Head of caudate nucleus (tissue), 42 donors: ENCODE data around the gene AUTS2.
"Not testable (repeated sequence)": the region's sequence is repeated elsewhere in the genome, so short reads cannot be mapped to it uniquely, and the experiment has no call there.

ENCODE experiments used
- DNase-seq, 42 donors: peaks; one replicate each; pipeline versions ENCODE4 v3.0.0 to v3.0.0-alpha.2; 2020 to 2021; ENCODE audit warnings: mixed read lengths in 7 of 42
- intact Hi-C: fragments of 100-400 bp; cut with DNase I; formaldehyde crosslinking; loops from one replicate; pipeline ENCODE4 v1.15.0; 2022

AUTS2 gene

DNA sequence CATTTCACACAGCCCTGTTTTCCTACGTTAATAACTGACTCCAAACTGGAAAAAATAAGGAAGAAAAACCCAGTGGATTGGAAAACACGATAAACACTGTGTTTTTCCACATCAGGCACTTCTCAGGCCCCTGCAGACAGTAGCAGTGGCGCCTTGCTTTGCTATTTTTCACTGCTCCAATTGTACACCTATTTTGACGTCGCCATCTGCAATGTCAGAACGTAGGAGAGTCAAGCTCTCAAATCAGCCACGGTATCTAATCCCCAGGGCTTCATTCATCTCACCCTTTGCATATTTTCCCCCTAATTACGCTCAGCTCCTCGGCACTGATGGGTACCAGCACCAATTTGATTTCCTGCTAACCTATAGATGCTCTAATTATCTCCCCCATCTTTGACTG, 1195.5 kb downstream of the AUTS2 start:
- intact Hi-C loops, result no loop called here
- DNase-seq, result no peak

DNA sequence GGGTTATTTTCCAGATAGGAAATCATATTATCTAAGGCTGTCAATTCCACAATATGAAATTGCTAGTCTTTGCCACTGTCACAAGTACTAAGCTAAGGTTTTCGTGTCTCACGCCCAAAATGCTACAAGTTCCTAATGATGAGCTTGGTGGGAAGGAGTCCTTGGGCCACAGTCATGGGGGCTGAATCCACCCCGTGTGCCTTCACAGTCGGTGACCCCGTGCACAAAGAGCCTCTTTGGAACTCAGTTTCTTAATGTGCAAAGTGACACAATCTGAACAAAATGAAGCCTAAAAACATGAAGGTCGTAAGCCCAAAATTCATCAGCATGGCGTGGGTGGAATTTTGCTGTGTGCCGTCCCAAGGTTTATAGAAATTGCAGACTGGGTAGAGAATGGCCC, 1196.7 kb downstream of the AUTS2 start:
- intact Hi-C loops, result no loop called here
- DNase-seq, result no peak

DNA sequence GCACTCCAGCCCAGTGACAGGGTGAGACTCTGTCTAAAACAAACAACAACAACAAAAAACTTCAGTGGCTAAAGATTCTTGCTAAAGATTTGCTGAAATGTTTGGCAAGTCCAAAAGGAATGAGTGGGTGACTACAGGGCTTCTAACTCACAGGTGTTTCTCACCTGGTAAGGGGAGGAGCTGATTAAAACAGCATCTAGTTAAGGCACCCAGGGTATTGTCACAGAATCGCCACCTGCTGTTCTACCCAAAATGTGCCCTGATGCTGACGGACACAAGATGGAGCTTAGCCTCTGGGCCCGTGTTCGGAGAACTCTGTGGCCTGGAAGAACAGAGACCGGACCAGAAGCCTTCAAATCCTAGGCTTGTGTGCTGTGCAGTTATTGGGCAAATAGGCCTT, 1197.7 kb downstream of the AUTS2 start:
- no peak for DNase-seq
- intact Hi-C loops, result no loop called here

DNA sequence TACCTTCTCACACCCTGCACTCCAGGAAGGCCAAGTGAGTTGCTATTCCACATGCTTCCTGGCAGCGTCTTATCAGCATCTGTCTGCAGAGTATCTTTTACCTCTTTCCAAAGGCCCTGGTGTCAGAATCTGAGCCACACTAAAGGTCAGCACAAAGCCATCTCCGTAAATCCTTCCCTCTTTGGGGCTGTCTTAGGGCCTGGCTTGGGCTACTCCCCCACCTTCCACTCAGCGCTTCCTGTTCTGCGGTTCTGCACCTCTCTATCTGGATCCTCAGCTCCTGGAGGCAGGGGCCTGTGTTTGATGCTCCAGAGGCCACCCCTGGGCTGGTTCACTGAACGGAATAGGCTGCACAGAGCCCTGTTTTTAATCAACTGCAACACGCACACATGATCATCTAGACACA, 1198.8 kb downstream of the AUTS2 start:
- intact Hi-C loops, result no loop called here

DNA sequence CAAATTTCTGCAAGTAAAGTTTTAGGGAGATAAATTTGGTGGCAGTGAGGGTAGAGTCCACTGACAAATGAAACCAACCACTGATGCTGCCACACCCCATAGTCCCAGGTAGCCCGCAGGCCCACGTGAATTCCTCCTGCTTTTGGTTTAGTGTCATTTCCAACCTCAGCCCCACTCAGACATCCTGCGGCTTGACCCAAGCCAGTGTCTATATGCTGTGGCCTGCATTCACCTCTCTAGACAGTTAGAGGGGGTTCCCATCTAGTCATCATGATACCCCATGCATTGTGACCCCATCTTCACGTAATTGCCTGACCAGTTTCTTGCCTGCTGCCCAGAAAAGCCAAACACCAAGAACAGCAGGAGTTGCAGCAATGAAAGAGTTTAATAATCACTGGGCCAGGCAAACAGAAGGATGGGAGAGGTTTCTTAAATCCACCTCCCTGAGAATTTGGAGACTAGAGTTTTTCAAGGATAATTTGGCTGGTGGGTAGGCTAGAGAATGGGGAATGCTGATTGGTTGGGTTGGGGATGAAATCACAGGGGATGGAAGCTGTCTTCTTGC, 1201.6 kb downstream of the AUTS2 start:
- no peak for DNase-seq
- intact Hi-C loops, result no loop called here

More for the DNA sequence above, 1198.8 kb downstream of the AUTS2 start:
- DNase-seq, result no peak

DNA sequence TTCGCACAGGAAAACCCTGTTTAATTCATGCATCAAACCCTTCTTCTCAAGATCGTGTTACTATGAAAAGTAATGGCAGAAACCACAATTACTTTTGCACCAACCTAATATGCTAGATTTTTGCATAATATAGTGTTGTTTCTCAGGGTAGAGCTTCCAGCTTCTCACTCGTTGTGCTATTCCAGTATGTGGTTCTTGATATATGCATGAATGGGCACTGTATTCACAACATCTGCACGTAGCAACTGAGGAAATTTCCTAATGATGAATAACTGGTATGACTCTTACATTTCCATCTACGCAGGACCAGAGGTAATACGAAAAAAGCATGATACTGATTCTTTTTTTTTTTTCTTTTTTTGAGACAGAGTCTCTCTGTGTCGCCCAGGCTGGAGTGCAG, 1207.1 kb downstream of the AUTS2 start:
- DNase-seq, result no peak

DNA sequence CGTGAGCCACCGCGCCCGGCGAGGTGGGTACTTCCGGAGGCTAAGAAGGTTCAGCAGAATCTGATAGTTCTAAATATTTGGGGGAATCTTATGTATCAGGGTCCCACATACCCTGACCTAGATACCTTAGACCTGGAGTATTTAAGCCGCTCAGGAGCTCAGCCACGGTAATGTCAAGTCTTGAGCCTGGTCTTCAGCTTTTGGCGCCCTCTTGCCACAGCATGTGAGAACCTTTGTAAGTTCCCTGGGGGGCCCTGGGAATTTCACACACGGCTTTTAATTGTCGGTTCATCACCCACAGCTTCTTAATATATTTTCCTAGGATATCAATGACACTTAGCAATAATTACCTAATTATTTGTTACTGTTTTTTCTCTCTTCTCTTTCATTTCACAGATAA, 1209.4 kb downstream of the AUTS2 start:
- intact Hi-C loops, result no loop called here

More for the DNA sequence above, 1207.1 kb downstream of the AUTS2 start:
- intact Hi-C loops, result no loop called here

DNA sequence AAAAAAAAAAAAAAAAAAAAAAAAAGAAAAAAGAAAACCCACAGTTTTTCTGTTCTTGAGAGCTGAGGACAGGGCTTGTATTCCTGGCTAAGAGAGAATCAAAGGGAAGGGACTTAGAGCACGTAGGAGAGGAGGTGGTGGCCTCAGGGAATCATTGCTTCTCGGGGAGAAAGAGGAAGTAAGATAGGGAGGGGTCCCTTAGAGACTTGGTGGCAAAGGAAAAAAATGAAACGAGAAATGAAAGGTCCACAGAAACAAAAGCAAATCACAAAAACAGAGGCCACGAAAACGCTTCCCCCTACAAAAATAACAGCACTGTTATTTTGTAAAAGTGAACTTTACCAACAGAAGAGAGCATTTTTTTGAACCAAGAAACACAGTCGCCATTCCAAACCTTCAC, 1210.6 kb downstream of the AUTS2 start:
- no peak for DNase-seq
- intact Hi-C loops, result no loop called here

More for the DNA sequence above, 1209.4 kb downstream of the AUTS2 start:
- DNase-seq, result no peak

DNA sequence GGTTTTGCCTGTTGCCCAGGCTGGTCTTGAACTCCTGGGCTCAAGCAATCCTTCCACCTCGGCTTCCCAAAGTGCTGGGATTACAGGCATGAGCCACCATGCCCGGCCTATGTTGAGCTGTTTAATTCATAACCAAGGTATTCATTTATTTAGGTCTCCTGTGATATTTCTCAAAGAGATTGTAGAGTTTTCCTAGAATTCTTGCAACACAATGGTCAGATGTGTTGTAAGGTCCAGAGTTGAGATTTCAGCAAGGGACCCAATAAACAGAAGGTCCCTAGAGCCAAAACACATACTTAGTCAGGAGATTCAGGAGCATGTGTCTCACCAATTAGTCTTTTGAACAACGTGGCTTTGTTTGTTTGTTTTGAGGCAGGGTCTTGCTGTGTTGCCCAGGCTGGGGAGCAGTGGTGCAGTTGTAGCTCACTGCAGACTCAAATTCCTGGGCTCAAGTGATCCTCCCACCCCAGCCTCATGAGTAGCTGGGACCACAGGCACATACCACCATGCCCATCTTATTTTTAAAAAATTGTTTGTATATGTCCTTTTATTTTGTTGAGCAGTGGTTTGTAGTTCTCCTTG, 1212.4 kb downstream of the AUTS2 start:
- intact Hi-C loops, result no loop called here
- no peak for DNase-seq

DNA sequence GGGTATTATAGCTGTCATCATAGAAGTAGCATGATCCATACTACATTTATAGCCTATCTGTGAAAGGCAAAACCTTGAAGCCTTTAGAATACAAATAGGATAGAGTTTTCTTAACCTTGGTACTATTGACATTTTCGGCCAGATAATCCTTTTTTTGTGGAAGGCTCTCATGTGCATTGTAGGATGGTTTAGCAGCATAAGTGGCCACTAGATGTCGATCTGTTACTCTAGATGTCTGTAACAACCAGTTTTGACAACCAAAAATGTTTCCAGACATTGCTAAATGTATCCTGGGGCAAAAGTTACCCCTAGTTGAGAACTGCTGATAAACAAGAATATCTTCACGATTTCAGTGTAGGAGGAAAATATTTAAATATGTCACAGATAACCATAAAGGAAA, 1214.2 kb downstream of the AUTS2 start:
- intact Hi-C loops, result no loop called here
- no peak for DNase-seq

DNA sequence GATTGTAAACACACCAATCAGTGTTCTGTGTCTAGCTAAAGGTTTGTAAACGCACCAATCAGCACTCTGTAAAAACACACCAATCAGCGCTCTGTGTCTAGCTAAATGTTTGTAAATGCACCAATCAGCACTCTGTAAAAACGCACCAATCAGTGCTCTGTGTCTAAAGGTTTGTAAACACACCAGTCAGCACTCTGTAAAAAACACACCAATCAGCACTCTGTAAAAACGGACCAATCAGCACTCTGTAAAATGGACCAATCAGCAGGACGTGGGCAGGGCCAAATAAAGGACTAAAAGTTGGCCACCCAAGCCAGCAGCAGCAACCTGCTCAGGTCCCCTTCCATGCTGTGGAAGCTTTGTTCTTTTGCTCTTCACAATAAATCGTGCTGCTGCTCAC, 1224.2 kb downstream of the AUTS2 start:
- intact Hi-C loops, result loop anchor here (10.0 kb wide), 1 partner anchor 912 kb away; no protein-coding TSS in a partner anchor
- DNase-seq, result not testable (repeated sequence)

DNA sequence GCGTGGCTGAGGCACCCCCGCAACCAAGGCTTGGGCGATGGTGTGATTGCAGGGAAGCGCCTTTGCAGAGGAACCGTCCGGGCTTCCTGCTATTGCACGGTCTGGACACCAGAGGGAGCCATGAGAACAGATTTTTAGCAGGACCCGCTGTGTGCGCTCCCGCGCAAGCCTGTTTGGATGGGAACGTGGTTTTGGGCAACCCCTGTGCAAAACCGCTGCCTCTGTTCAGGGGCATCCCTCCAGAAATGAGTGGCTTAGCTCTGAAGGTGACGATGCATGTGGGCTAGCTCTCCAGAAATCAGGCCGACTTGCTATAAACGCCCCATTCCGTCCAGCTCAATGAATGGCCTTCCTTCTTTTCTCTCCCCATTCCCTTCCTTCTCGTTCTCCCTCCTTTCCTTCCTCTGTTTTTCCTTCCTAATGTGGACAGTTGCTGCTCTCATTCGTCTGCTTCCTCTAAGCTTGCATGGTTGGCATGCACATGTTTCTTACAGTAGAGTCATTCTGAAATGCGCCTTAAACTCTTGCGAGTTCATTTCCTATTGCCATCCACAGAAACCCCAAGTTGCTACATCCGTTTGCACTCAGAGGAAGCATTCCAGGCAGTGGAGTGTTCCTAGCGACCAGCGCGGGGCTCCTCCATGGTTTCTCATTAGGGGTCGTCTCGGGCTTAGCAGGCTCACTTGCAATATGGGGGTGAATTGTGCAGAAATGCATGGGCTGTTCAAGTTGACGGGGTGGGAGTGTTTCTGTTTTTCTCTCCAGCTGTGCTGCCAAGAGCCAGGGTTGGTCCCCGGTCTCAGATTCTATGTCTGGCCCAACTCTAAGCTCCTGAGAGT, 1231.2 kb downstream of the AUTS2 start:
- intact Hi-C loops, result loop anchor here (10.0 kb wide), 1 partner anchor 905 kb away; no protein-coding TSS in a partner anchor
- peak; percentile 20 to 91 (median 76) for DNase-seq

DNA sequence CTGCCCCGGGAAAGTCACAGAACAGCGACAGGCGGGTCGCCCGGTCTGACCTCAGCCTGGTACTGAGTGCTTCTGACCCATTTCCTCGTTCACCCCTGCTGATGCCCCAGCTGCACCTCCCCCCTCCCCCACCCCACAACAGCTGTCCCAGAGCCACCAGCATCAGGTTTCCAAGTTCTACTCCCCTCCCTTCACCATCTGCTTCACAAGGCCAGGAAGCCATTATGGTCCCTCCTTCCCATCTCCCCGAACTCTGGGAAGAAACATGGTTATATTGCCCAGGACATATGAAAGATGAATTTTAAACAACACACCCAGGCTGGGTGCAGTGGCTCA, 1231.8 kb downstream of the AUTS2 start:
- DNase-seq, result no peak
- intact Hi-C loops, result no loop called here

DNA sequence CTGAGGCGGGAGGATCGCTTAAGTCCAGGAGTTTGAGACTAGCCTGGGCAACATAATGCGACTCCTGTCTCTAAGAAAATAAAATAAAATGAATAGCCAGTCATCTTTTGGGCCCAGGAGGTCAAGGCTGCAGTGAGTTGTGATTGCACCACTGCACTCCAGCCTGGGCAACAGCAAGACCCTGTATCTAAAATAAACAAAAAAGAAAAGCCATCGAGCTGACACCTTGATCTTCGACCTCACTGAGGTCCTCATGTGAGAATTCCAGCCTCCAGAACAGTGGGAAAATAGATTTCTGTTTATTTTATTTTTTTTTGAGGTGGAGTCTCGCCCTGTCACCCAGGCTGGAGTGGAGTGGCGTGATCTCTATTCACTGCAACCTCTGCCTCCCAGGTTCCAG, 1232.2 kb downstream of the AUTS2 start:
- intact Hi-C loops, result no loop called here
- no peak for DNase-seq

DNA sequence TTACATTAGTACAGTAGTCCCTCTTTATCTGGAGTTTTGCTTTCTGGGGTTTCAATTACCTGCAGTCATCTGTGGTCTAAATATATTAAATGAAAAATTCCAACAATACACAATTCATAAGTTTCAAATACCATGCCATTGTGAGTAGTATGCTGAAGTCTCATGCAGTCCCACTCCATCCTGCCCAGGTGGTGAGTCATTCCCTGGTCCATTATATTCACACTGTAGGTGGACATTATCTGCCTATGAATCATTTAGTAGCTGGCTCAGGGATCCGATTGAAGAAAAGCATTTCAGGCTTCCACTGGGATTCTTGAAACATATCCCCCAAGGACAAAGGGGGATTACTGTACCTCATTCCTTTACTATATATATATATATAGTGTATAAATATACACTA, 1235.5 kb downstream of the AUTS2 start:
- intact Hi-C loops, result no loop called here
- DNase-seq, result no peak

DNA sequence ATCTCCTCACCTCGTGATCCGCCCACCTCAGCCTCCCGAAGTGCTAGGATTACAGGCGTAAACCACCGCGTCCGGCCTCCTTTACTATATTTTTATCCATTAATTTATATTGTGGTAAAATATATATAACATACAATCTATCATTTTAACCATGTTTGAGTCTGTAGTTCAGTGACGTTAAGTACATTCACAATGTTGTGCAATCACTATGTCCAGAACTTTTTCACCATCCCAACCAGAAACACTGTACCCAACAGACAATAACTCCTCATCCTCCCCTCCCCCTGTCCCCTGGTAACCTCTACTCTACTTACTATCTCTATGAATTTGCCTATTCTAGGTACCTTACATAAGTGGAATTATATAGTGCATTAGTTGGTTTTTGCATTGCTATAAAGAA, 1236.1 kb downstream of the AUTS2 start:
- intact Hi-C loops, result no loop called here

DNA sequence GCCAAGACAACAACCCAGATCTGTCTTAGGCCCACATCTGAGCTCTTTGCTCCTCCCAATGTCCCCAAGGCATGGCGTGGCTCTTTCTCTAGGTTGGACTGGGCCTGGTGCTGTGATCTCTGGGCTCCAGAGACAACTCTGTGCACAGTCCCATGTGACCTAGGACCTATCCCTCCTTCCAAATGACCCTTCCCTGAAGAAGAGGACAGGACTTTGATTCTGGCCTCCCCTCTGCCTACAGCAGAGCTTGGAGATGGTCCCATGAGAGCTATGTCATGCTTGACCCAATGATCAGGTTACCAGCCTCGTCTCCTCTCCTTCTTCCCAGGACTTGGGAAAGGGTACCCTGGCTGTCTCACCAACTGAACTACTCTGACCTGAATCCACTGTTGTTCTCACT, 1237.4 kb downstream of the AUTS2 start:
- DNase-seq, result no peak
- intact Hi-C loops, result no loop called here

More for the DNA sequence above, 1236.1 kb downstream of the AUTS2 start:
- no peak for DNase-seq

DNA sequence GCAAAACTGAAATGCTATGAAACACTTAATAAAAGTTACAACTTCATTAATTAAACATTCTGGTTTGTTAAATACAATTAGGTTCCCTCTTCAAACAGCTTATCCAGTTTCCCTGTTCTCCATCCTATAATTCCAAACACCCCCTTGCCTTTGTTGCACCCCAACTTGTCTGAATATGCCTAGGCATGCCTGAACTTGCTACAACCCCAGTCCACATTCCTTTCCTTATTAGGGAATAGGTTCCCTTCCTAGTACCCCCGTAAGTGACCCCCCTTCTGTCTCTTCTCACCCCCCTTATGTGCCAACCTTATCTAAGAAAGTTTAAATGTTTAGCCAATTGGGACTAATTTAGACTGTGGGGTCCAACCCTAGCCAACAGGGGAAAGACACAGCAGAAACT, 1238.0 kb downstream of the AUTS2 start:
- DNase-seq, result no peak
- intact Hi-C loops, result no loop called here

DNA sequence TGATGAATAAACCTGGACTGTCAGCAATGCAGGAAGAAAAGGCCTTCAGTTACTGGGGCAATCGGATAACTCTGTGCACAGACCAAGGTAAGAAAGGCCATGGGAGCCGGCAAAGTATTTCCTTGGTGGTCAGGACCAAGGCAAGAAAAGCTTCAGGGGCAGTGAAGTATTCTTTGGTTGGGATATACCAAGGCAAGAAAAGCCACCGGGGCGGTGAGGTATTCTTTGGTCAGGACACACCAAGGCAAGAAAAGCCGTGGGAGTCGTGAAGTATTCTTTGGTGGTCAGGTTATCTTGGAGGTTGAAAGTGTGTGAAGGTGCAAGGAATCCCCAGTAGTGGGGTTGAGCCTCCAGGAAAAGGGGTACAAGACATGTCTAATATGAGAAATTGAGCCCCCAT, 1238.7 kb downstream of the AUTS2 start:
- DNase-seq, result no peak
- intact Hi-C loops, result no loop called here

DNA sequence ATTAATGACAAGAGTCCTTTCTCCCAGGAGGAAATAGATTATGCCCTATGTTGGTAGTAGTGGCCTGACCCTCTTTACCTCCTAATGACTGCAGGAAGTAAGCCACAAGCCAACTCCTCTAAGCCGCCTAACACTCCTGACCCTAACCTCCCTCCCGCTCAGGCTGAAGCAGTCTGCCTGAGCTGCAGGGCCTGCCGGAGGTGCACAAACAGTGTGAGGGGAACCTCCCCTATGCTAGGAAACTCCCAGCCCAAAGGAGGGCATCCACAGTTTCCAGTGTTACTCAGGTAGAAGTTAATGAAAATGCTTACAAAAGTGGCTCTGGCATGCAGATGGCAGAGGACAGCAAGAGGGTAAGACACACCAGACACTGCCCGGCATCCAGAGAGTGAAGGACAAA, 1239.3 kb downstream of the AUTS2 start:
- intact Hi-C loops, result no loop called here
- no peak for DNase-seq
